H9 (cell line): Measurements from ENCODE around the gene MMEL1. TPM values are rescaled to one million over a fixed set of nuclear protein-coding genes. Genes with fewer than 3 reads are reported as not detected.

ENCODE experiments used
- DNase-seq: peaks from one replicate; pipeline ENCODE4 v3.0.0-alpha.2; 2017
- H2AFZ ChIP-seq: one replicate; pipeline ENCODE4 v1.6.1; 2013; ENCODE audit warnings: mild to moderate bottlenecking, low read length, control low read depth, moderate library complexity
- H2AK5ac ChIP-seq: 2 replicates; pipeline ENCODE4 v1.6.1; 2013; ENCODE audit warnings: low read length, control low read depth, mixed read lengths; ENCODE audit not compliant: insufficient read length
- H2BK120ac ChIP-seq: one replicate; pipeline ENCODE4 v1.6.1; 2013; ENCODE audit warnings: low read depth, mild to moderate bottlenecking, low read length, control low read depth, inconsistent platforms; ENCODE audit not compliant: poor library complexity, severe bottlenecking
- H2BK12ac ChIP-seq: 2 replicates; pipeline ENCODE4 v1.6.1; 2013; ENCODE audit warnings: low read length, control low read depth, mixed read lengths, low read depth; ENCODE audit not compliant: insufficient read length
- H2BK15ac ChIP-seq: 2 replicates; pipeline ENCODE4 v1.6.1; 2013; ENCODE audit warnings: low read depth, low read length, control low read depth
- H2BK20ac ChIP-seq: one replicate; pipeline ENCODE4 v1.6.1; 2013; ENCODE audit warnings: low read depth, mild to moderate bottlenecking, low read length, control low read depth, inconsistent platforms; ENCODE audit not compliant: poor library complexity, severe bottlenecking
- H2BK5ac ChIP-seq: 2 replicates; pipeline ENCODE4 v1.6.1; 2013; ENCODE audit warnings: low read length, control low read depth, mixed read lengths; ENCODE audit not compliant: insufficient read length
- H3K14ac ChIP-seq: 2 replicates; pipeline ENCODE4 v1.6.1; 2013; ENCODE audit warnings: low read length, control low read depth; ENCODE audit not compliant: insufficient read depth
- H3K18ac ChIP-seq: 2 replicates; pipeline ENCODE4 v1.6.1; 2013; ENCODE audit warnings: low read depth, mild to moderate bottlenecking, mixed read lengths, low read length, control low read depth; ENCODE audit not compliant: insufficient read length
- H3K23ac ChIP-seq: 2 replicates; pipeline ENCODE4 v1.6.1; 2013; ENCODE audit warnings: low read length, control low read depth, mixed read lengths, low read depth; ENCODE audit not compliant: insufficient read length
- H3K23me2 ChIP-seq: 2 replicates; pipeline ENCODE4 v1.6.1; 2013; ENCODE audit warnings: low read depth, mild to moderate bottlenecking, mixed read lengths, low read length, control low read depth; ENCODE audit not compliant: insufficient read length, poor library complexity, severe bottlenecking
- H3K27ac ChIP-seq: 2 replicates; pipeline ENCODE4 v1.5.1; 2013; ENCODE audit warnings: low read length, control low read depth, mixed read lengths, low read depth; ENCODE audit not compliant: insufficient read length
- H3K27me3 ChIP-seq: 2 replicates; pipeline ENCODE4 v1.6.1; 2013; ENCODE audit warnings: low read length, control low read depth, inconsistent platforms; ENCODE audit not compliant: insufficient read depth
- H3K4ac ChIP-seq: 2 replicates; pipeline ENCODE4 v1.6.1; 2013; ENCODE audit warnings: low read depth, mild to moderate bottlenecking, control low read depth, inconsistent platforms, low read length, moderate library complexity
- H3K4me1 ChIP-seq: 2 replicates; pipeline ENCODE4 v1.6.1; 2013; ENCODE audit warnings: low read length, control low read depth, inconsistent platforms; ENCODE audit not compliant: insufficient read depth
- H3K4me2 ChIP-seq: 2 replicates; pipeline ENCODE4 v1.6.1; 2013; ENCODE audit warnings: low read length, control low read depth, mixed read lengths; ENCODE audit not compliant: insufficient read length, insufficient read depth
- H3K56ac ChIP-seq: 2 replicates; pipeline ENCODE4 v1.6.1; 2013; ENCODE audit warnings: low read depth, mild to moderate bottlenecking, mixed read lengths, low read length, control low read depth; ENCODE audit not compliant: insufficient read length
- H3K79me1 ChIP-seq: 2 replicates; pipeline ENCODE4 v1.6.1; 2013; ENCODE audit warnings: low read depth, mild to moderate bottlenecking, moderate library complexity, low read length, control low read depth, inconsistent platforms; ENCODE audit not compliant: insufficient read depth, poor library complexity, severe bottlenecking
- H3K79me2 ChIP-seq: 2 replicates; pipeline ENCODE4 v1.6.1; 2013; ENCODE audit warnings: low read length, control low read depth, inconsistent platforms; ENCODE audit not compliant: insufficient read depth
- H3K9ac ChIP-seq: 2 replicates; pipeline ENCODE4 v1.6.1; 2013; ENCODE audit warnings: low read length, control low read depth, mixed read lengths; ENCODE audit not compliant: insufficient read length; ENCODE audit errors: extremely low read depth
- H3K9me3 ChIP-seq: one replicate; pipeline ENCODE4 v1.6.1; 2013; ENCODE audit warnings: low read depth, low read length, inconsistent platforms; ENCODE audit not compliant: control insufficient read depth
- H3T11ph ChIP-seq: one replicate; pipeline ENCODE4 v1.6.1; 2013; ENCODE audit warnings: mild to moderate bottlenecking, low read length, control low read depth, inconsistent platforms
- H4K20me1 ChIP-seq: one replicate; pipeline ENCODE4 v1.6.1; 2013; ENCODE audit not compliant: control insufficient read depth, insufficient read length, insufficient read depth
- H4K5ac ChIP-seq: 2 replicates; pipeline ENCODE4 v1.6.1; 2013; ENCODE audit warnings: low read depth, mild to moderate bottlenecking, mixed read lengths, low read length, control low read depth; ENCODE audit not compliant: insufficient read length
- H4K8ac ChIP-seq: replicated peaks from 2 replicates; pipeline ENCODE4 v1.6.1; 2013; ENCODE audit warnings: low read length, control low read depth, mixed read lengths, low read depth; ENCODE audit not compliant: insufficient read length
- H4K91ac ChIP-seq: 2 replicates; pipeline ENCODE4 v1.6.1; 2013; ENCODE audit warnings: low read depth, mild to moderate bottlenecking, moderate library complexity, mixed read lengths, low read length, control low read depth; ENCODE audit not compliant: insufficient read length
- H3K27ac Mint-ChIP-seq, 3 experiments: 2 replicates in 2 of 3; 3 replicates in 1 of 3; pipeline ENCODE4 v1.8.0; 2020 to 2021; ENCODE audit warnings: mixed read lengths in 3 of 3, mild to moderate bottlenecking in 1 of 3, moderate library complexity in 1 of 3
- H3K27me3 Mint-ChIP-seq: 2 replicates; pipeline ENCODE4 v1.8.0; 2021; ENCODE audit warnings: low read depth, mild to moderate bottlenecking, moderate library complexity, mixed read lengths
- H3K36me3 Mint-ChIP-seq, 3 experiments: 2 replicates in 2 of 3; 3 replicates in 1 of 3; pipeline ENCODE4 v1.8.0; 2020 to 2021; ENCODE audit warnings: low read depth in 3 of 3, mixed read lengths in 3 of 3; ENCODE audit not compliant: insufficient read depth in 1 of 3
- H3K4me1 Mint-ChIP-seq, 2 experiments: 2 replicates each; pipeline ENCODE4 v1.8.0; 2020; ENCODE audit warnings: mixed read lengths in 2 of 2
- H3K4me3 Mint-ChIP-seq, 2 experiments: 2 replicates in 1 of 2; 3 replicates in 1 of 2; pipeline ENCODE4 v1.8.0; 2020 to 2021; ENCODE audit warnings: mild to moderate bottlenecking in 2 of 2, mixed read lengths in 2 of 2, moderate library complexity in 1 of 2
- H3K9me3 Mint-ChIP-seq, 2 experiments: 2 replicates in 1 of 2; 3 replicates in 1 of 2; pipeline ENCODE4 v1.8.0; 2020; ENCODE audit warnings: mild to moderate bottlenecking in 2 of 2, mixed read lengths in 2 of 2, moderate library complexity in 1 of 2
- WGBS: extraction: QIAGEN DNeasy Blood & Tissue Kit; methylation state at CpG from one replicate; pipeline ENCODE4 v1.1.7; 2013; ENCODE audit warnings: missing lambda C conversion rate, low lambda C conversion rate, mixed read lengths; ENCODE audit not compliant: insufficient read length; ENCODE audit errors: extremely low coverage; 5-methylcytosine and 5-hydroxymethylcytosine counted together
- total RNA-seq: library from RNA; stranded (reverse); gene quantifications from 2 replicates; pipeline ENCODE4 v1.2.1, GENCODE V29; 2021
- TF ChIP-seq, protein P1 (sequence below): fragments of 200-600 bp; sonication (generic); conservative IDR thresholded peaks from 3 replicates; pipeline ENCODE4 v1.8.0; 2021; ENCODE audit warnings: antibody characterized with exemption, mild to moderate bottlenecking

MMEL1 gene
- total RNA-seq, 1 experiment from 2014 or later = 0.42 TPM

DNA sequence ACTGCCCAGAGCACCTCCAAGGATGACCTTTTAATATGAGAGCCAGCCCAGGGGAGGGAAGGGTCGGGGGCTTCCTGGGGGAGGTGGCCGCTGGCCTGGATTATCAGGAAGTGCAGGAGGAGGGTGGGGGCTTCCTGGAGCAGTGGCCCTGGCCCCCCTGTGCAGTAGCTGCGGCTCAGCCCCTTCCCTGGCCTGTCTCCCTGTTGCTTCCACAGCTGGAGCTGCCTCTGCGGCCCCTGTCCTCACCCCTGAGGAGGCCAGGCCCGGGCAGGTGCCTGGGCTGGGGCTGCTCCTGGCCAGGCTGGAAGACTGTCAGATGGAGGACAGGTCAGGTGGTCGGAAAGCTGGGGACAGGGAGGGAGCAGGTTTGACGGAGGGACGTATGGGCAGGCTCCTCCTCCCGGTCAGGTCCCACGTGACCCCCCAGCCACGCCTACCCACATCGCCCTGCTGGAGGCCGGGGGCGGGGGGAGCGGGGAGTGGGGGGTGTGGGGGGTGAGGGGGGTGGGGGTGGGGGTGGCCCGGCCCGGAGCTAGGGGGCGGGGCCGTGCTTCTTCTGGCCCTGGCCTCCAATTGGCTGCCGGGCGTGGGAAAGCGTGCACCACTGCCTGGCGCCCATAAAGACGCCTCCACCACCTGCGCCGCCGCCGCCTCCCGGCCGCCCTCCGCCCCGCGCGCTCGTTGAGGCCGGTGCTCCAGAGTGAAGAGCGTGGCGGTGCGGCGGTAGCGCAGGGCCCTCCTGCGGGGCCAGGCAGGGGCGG, 86.9 kb downstream of the MMEL1 start:
- Mint-ChIP-seq H3K27ac (no peak overlapping the region), H3K4me1 (peaks cover 10 to 32% of the 10 kb centered on the region in 2 experiments)

More for the DNA sequence above, 86.9 kb downstream of the MMEL1 start:
- peak overlapping the region; percentile 74 for H3K4me2 ChIP-seq
- Mint-ChIP-seq H3K36me3 (no peaks in the 10 kb centered on the region), H3K9me3 (no peaks in the 10 kb centered on the region; a peak in 1 of 5 replicates), H3K4me3 (peak overlapping the region; percentile 61 to 84), H3K27me3 (peaks cover 17% of the 10 kb centered on the region)
- DNase-seq = peak; percentile 97
- H3K27me3 ChIP-seq = no peaks in the 10 kb centered on the region; the same call in 1 of the 2 replicates
- no peak overlapping the region for H2AK5ac ChIP-seq
- H4K91ac ChIP-seq = no peak overlapping the region
- H2BK5ac ChIP-seq = no peak overlapping the region
- no peak overlapping the region for H2BK15ac ChIP-seq
- H3K79me2 ChIP-seq = no peaks in the 10 kb centered on the region
- H2BK20ac ChIP-seq = no peak overlapping the region
- no peak overlapping the region for H3K4ac ChIP-seq
- WGBS = no CpG with 5 or more reads among the region's 43 CpGs
- H2BK120ac ChIP-seq = no peak overlapping the region
- no peak overlapping the region for H3K9ac ChIP-seq
- no peaks in the 10 kb centered on the region for H3K9me3 ChIP-seq
- no peak overlapping the region for H3K56ac ChIP-seq
- H3K18ac ChIP-seq = no peak overlapping the region
- no peak overlapping the region for H3K23ac ChIP-seq
- H3K79me1 ChIP-seq = no peaks in the 10 kb centered on the region
- no peak overlapping the region for H2AFZ ChIP-seq
- H3K27ac ChIP-seq = no peak overlapping the region
- no peak overlapping the region for H2BK12ac ChIP-seq
- H3K4me1 ChIP-seq = no peaks in the 10 kb centered on the region; the same call in 1 of the 2 replicates
- H4K20me1 ChIP-seq = no peaks in the 10 kb centered on the region
- H4K8ac ChIP-seq = no peak overlapping the region
- no peak overlapping the region for H4K5ac ChIP-seq
- H3K14ac ChIP-seq = no peak overlapping the region; the same call in 1 of the 2 replicates
- TF ChIP-seq, protein P1, sequence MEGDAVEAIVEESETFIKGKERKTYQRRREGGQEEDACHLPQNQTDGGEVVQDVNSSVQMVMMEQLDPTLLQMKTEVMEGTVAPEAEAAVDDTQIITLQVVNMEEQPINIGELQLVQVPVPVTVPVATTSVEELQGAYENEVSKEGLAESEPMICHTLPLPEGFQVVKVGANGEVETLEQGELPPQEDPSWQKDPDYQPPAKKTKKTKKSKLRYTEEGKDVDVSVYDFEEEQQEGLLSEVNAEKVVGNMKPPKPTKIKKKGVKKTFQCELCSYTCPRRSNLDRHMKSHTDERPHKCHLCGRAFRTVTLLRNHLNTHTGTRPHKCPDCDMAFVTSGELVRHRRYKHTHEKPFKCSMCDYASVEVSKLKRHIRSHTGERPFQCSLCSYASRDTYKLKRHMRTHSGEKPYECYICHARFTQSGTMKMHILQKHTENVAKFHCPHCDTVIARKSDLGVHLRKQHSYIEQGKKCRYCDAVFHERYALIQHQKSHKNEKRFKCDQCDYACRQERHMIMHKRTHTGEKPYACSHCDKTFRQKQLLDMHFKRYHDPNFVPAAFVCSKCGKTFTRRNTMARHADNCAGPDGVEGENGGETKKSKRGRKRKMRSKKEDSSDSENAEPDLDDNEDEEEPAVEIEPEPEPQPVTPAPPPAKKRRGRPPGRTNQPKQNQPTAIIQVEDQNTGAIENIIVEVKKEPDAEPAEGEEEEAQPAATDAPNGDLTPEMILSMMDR = no peak
- peaks cover 12% of the 10 kb centered on the region for H3K23me2 ChIP-seq
- no peak overlapping the region for H3T11ph ChIP-seq
